H1 (cell line): ENCODE results near the gene CNTF. TPM values are rescaled to one million over a fixed set of nuclear protein-coding genes. Genes with fewer than 3 reads are reported as not detected.
A peak's percentile ranks its signal among the peaks of the same experiment; 100 is the strongest.

Source experiments
- ASH2L ChIP-seq: fragments of 200-600, 300-600 bp; sonication (generic); IDR thresholded peaks from one replicate; pipeline ENCODE4 v1.7.1; 2017; ENCODE audit warnings: low read length
- BACH1 ChIP-seq: IDR thresholded peaks from 2 replicates; pipeline ENCODE4 v1.6.1; 2012; ENCODE audit warnings: low read length, improper control_type of control experiment
- EZH2 ChIP-seq: fragments of 200-600 bp; sonication (generic); IDR thresholded peaks from 2 replicates; pipeline ENCODE4 v1.7.1; 2012; ENCODE audit warnings: low read depth, mild to moderate bottlenecking, moderate library complexity, low read length, inconsistent platforms; ENCODE audit not compliant: severe bottlenecking
- GABPA ChIP-seq: IDR thresholded peaks from 2 replicates; pipeline ENCODE4 v1.6.1; 2011; ENCODE audit warnings: mild to moderate bottlenecking, low read length, moderate library complexity, borderline replicate concordance; ENCODE audit not compliant: insufficient read depth
- GTF2F1 ChIP-seq: IDR thresholded peaks from 2 replicates; pipeline ENCODE4 v1.6.1; 2012; ENCODE audit warnings: low read depth, low read length, improper control_type of control experiment, borderline replicate concordance
- HDAC2 ChIP-seq, 2 experiments: fragments of 300-600 bp in 1 of 2; sonication (generic) in 1 of 2; IDR thresholded peaks; 2 replicates each; pipeline ENCODE4 v1.6.1; 2011 to 2012; ENCODE audit warnings: low read depth in 2 of 2, low read length in 2 of 2, mild to moderate bottlenecking in 2 of 2, moderate library complexity in 2 of 2, borderline replicate concordance in 1 of 2, inconsistent platforms in 1 of 2
- JUND ChIP-seq: IDR thresholded peaks from 2 replicates; pipeline ENCODE4 v1.6.1; 2011; ENCODE audit warnings: mild to moderate bottlenecking, improper control_type of control experiment, low read length
- KDM4A ChIP-seq: IDR thresholded peaks from one replicate; pipeline ENCODE4 v1.7.1; 2012; ENCODE audit warnings: low read depth, mild to moderate bottlenecking, moderate library complexity, low read length, inconsistent platforms; ENCODE audit not compliant: severe bottlenecking
- NANOG ChIP-seq: IDR thresholded peaks from 2 replicates; pipeline ENCODE4 v1.6.1; 2011; ENCODE audit warnings: low read length, low read depth, mild to moderate bottlenecking, inconsistent platforms; ENCODE audit not compliant: insufficient read depth, poor library complexity, severe bottlenecking
- NRF1 ChIP-seq: IDR thresholded peaks from 2 replicates; pipeline ENCODE4 v1.6.1; 2011; ENCODE audit warnings: mild to moderate bottlenecking, low read depth, low read length, improper control_type of control experiment
- POLR2AphosphoS5 ChIP-seq: IDR thresholded peaks from 2 replicates; pipeline ENCODE4 v1.6.1; 2011; ENCODE audit warnings: low read depth, low read length
- RFX5 ChIP-seq: IDR thresholded peaks from 2 replicates; pipeline ENCODE4 v1.6.1; 2011; ENCODE audit warnings: low read depth, low read length, improper control_type of control experiment, borderline replicate concordance
- SIN3A ChIP-seq, 2 experiments: IDR thresholded peaks in 1 of 2; conservative IDR thresholded peaks in 1 of 2; 2 replicates each; pipeline ENCODE4 v1.6.1; 2011 to 2012; ENCODE audit warnings: low read length in 2 of 2, improper control_type of control experiment in 1 of 2, low read depth in 1 of 2, mild to moderate bottlenecking in 1 of 2
- SP2 ChIP-seq: IDR thresholded peaks from 2 replicates; pipeline ENCODE4 v1.6.1; 2012; ENCODE audit warnings: mild to moderate bottlenecking, low read length, inconsistent platforms
- TAF7 ChIP-seq: optimal IDR thresholded peaks from 2 replicates; pipeline ENCODE3; 2011; ENCODE audit warnings: low read depth, mild to moderate bottlenecking, inconsistent platforms, low read length, moderate library complexity, borderline replicate concordance
- TCF12 ChIP-seq: IDR thresholded peaks from 2 replicates; pipeline ENCODE4 v1.6.1; 2011; ENCODE audit warnings: low read depth, mild to moderate bottlenecking, low read length
- USF2 ChIP-seq: IDR thresholded peaks from 2 replicates; pipeline ENCODE4 v1.6.1; 2011; ENCODE audit warnings: low read length, improper control_type of control experiment
- ZNF274 ChIP-seq: IDR thresholded peaks from 2 replicates; pipeline ENCODE4 v1.7.0; 2012; ENCODE audit warnings: low read length, borderline replicate concordance; ENCODE audit errors: extremely low read depth
- polyA plus RNA-seq, 7 experiments: library from polyadenylated mRNA; depleted of rRNA in 3 of 7; stranded (reverse) in 5 of 7; unstranded in 2 of 7; fragments of >200 nt in 5 of 7; fragments of 200-250 nt in 2 of 7; gene quantifications; 1 replicate in 5 of 7; 2 replicates in 1 of 7; 4 replicates in 1 of 7; pipeline versions ENCODE4 v1.2.1 to v1.2.3, GENCODE V29; 2011 to 2013; ENCODE audit warnings: missing spikeins in 2 of 7, mixed read lengths in 2 of 7
- total RNA-seq: library from RNA; stranded (reverse); fragmentation: NEBNext Ultra II Directional; extraction: Animal tissue kit (Norgen Biotek cat#: 25700); gene quantifications from 2 replicates; pipeline ENCODE4 v1.2.1, GENCODE V29; 2021
- TF ChIP-seq, protein P1 (sequence below), 3 experiments: IDR thresholded peaks; 1 replicate in 2 of 3; 2 replicates in 1 of 3; pipeline versions ENCODE4 v1.5.1 to v1.6.1; 2011; ENCODE audit warnings: low read length in 3 of 3, mild to moderate bottlenecking in 3 of 3, inconsistent platforms in 2 of 3, low read depth in 1 of 3, moderate library complexity in 1 of 3; ENCODE audit not compliant: insufficient read depth in 1 of 3; ENCODE audit errors: control extremely low read depth in 1 of 3

Gene CNTF
- total and polyA plus RNA-seq, 2 of the 8 experiments (the other 6 are each of a cell fraction or from before 2014, with no cell fraction given): 0.41 to 1.5 TPM

- TF ChIP-seq JUND: no peak
- TF ChIP-seq TCF12: 0 out of 2 replicates have a peak, but pooled peaks have one; percentile 62
- TF ChIP-seq NRF1: no peak
- TF ChIP-seq SIN3A (conservative IDR thresholded peaks at IDR 0.05 in 1 of 2, IDR thresholded peaks at IDR 0.05 in 1 of 2; ENCODE audit: low read depth in 1 of 2, low read length in 2 of 2): peak; percentile 87 to 89; a peak in 2 of 4 replicates
- TF ChIP-seq USF2: peak; percentile 89
- TF ChIP-seq POLR2AphosphoS5: peak; percentile 94
- peak in 1 of 2 experiments; percentile 81; a peak in 2 of 4 replicates for TF ChIP-seq HDAC2 (IDR thresholded peaks at IDR 0.05; ENCODE audit: borderline replicate concordance in 1 of 2, low read depth in 2 of 2, low read length in 2 of 2)
- TF ChIP-seq BACH1: no peak
- no peak for TF ChIP-seq GTF2F1
- no peak for TF ChIP-seq ZNF274
- no peak for TF ChIP-seq TAF7
- peak; percentile 94 for TF ChIP-seq ASH2L
- no peak for TF ChIP-seq EZH2
- TF ChIP-seq KDM4A: peak; percentile 38
- no peak for TF ChIP-seq RFX5
- TF ChIP-seq GABPA: no peak
- TF ChIP-seq, protein P1, sequence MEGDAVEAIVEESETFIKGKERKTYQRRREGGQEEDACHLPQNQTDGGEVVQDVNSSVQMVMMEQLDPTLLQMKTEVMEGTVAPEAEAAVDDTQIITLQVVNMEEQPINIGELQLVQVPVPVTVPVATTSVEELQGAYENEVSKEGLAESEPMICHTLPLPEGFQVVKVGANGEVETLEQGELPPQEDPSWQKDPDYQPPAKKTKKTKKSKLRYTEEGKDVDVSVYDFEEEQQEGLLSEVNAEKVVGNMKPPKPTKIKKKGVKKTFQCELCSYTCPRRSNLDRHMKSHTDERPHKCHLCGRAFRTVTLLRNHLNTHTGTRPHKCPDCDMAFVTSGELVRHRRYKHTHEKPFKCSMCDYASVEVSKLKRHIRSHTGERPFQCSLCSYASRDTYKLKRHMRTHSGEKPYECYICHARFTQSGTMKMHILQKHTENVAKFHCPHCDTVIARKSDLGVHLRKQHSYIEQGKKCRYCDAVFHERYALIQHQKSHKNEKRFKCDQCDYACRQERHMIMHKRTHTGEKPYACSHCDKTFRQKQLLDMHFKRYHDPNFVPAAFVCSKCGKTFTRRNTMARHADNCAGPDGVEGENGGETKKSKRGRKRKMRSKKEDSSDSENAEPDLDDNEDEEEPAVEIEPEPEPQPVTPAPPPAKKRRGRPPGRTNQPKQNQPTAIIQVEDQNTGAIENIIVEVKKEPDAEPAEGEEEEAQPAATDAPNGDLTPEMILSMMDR (IDR thresholded peaks at IDR 0.05; ENCODE audit: control extremely low read depth in 1 of 3, insufficient read depth in 1 of 3, low read depth in 1 of 3, low read length in 3 of 3): peak; percentile 35 to 78 (median 66)
- no peak for TF ChIP-seq SP2
- TF ChIP-seq NANOG: no peak
These were observed 43.0 kb upstream of the CNTF start (continued) for GRCh38 chr11:58579192-58580129.
